HG02571 (cell line): ENCODE data around the gene PATL1.

ENCODE experiments used
- ATAC-seq: cut with Tn5 transposase; IDR thresholded peaks from one replicate; pipeline ENCODE4 v1.9.1; 2021; ENCODE audit warnings: mild to moderate bottlenecking, moderate library complexity; ENCODE audit not compliant: unreplicated experiment

The PATL1 gene

DNA sequence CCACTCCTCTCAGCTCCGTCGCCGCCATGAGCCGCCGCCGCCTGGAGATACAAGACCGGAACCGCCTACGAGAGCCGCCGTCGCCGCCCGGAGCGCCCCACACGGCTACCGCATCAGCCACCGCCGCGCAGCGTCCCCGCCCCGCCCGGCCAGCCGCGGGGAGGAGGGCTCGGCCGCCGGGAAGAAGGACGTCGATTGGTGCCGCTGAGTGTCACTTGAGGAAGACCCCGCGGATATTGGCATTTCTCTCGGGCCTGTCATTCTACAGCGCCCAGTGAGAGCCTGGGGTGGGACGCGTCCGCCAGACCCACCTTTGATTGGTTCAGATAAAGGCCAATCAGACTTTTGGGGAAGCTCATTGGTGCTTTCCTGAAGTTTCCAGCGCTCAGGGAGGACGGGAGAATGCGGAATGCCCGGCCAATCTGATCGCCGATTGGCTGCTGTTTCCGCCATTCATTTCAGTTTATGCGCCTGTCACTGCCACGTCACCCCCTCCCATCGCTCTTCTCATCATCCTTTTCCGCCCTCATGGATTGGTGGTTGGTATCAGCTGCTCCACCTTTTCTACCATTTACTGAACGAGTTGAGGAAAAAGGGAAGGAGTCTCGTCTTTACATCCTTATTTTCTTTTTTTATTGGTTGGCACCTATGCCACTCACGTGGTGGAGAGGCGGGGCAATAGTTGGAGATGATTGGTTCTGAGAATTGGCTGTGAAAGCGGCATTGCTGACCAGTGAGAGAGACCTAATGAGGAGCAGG is 53.0 kb downstream of the PATL1 start, which contains the start of gene OSBP:
TSS of gene OSBP (minus strand) at position 138 of the 759 bp plus-strand sequence. CDS start at position 28, 110 bp downstream.
- ATAC-seq, result peak; percentile 86

DNA sequence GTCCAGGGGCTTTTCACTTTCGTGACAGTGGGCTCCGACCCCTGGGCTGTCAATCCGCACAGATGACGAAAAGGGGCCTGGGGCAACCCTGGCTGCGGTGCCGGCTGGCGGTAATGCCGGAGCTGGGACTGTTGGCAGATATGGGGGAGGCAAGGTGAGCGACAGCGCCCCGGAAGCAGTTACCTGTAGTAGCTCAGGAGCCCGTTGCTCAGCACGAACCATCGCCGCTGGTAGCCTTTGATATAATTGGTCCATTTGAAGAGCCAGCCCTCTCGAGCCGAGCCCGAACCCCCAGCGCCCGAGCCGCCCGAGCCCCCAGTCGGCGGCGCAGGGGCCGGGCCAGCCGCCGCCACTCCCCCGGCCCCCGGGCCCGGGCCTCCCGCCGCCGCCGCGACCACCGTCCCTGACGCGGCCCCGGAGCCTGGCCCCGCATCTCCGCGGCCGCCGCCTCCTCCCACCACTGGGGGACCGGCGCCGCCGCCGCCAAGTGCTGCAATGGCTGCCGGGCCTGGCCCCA is 53.7 kb downstream of the PATL1 start:
- ATAC-seq, result peak; percentile 7

DNA sequence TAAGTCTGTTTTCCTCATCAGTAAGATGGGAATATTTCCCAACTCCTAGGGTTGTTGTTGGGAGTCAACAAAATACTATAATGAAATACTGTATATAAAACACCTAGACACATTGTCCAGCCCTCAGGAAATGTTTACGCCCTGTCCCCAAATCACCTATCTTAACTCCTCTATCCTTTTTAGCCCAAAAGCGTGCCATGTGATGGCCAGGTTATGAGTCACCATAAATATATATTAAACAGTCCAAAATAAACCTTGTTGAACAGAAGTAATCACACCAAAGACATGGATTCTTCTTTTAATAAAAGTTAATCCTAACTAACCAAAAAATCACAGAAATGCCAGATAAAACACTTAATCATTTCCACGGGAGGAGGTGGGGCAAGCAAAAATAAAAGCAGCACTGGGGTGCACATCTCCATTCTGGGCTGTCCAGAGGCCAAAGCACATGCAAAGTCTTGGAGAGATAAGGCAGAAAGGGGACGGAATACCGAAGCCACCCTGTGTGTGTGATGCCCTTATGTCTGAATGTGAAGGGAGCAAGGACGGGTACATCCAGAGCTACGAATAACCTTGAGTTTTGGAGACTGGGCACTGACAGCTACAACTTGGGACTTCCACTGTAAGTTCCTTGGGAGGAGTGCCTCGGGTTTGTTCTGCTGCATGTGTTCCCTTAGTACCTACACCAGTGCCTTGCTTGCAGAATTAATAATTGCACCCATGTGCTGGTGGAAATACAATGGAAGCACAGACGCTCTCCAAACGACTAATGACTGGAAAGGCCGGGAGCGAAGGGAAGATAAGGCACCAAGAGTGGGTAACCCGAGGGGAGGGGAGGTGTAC is 54.3 kb downstream of the PATL1 start:
- ATAC-seq, result no peak

DNA sequence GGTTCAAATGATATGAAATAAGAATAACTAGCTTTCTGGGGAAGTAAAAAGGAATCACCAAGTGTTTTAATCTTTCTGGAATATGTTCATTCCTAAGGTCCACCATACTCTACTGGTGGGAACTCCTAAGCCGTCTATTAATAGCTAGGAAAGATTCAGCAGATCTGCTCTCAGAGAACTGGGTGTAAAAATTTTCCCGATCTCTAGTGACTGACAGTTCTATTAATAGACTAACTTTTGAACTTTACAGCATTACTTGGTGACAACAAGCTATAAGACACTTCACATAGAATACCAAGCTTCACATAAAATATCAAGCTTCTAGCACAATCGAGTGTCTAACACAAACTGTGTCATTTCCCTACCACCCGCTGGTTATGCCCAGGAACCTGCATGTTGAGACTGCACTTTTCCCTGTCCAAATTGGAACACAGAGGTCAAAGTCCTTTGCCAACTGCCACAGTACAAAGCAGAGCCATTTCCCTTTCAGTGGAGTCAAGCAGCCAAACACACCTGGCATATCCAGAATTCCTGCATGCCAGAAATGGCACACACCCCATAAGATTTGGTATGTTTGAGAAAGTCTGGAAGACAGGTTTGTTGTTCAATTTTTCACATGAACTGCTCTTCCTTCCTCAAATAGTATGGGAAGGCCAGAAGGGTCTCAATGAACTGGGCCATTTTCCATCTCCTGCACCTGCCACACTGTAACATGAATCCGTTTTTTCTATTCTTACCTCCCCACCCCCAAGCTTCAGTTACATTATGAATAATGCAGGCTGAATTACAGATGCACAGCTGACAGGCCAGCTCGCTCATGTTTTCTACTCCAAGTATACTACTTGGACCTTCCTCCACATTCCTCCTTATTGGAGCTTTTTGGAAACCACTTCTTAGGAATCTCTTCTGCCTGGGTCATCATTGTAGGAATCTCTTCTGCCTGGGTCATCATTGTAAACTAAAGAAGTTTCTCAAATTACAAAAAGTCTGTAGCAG is 57.0 kb downstream of the PATL1 start:
- ATAC-seq, result no peak

GRCh38 chr11:59610289-59610688 is 58.5 kb downstream of the PATL1 start:
- ATAC-seq, result no peak

DNA sequence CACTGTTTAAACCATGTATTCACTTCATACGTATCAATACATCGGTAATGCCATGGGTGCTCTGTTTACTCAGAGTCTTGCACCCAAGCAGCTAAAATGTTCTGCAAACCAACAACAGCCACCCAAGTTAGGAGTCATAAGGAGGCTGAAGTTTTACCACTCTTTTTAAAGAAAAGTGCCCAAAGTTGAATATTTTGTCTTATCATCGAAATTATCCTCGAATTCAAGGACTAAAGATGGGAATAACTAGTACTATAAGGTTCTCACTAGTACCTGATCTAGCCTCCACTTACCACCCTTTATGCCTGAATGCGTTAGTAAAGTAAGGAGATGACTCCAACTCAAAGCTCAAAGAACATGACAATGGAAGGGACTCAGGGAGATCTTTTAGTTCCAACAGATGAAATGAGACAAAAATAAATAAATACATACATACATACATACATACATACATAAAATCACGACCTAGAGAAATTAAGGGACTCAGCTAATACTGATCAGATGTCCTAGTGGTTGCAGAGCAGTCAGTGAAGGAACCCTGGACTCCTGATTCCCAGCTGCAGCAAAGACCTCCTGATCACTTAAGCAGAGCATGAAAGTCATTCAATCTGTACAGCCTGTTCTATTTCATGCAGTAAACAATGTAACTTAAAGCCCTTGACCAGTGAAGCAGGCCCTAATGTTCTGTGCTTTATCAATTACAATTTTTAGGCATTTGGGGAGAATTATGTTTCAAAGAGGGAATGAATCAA is 61.0 kb downstream of the PATL1 start:
- no peak for ATAC-seq

- no peak for ATAC-seq
Observed at GRCh38 chr11:59602432-59602831, 66.4 kb downstream of the PATL1 start.

DNA sequence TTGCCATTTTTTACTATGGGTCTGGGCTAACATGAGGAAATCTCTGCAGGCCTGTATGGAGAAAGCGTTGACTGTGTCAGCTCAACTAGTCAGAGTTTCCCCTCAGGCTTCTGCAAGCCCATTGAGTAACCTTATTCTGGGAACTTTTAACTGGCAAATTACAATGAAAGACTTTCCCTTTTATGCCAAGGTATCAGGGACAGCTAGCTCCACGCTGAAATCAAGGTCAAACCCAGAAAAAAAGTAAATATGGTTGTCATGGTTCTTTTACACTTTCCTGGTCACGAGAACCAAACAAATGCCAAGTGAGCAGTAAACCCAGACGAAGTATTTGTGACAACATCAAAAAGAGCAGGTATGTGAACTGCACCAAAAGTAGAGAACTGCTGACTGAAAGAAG is 67.0 kb downstream of the PATL1 start:
- ATAC-seq, result no peak

DNA sequence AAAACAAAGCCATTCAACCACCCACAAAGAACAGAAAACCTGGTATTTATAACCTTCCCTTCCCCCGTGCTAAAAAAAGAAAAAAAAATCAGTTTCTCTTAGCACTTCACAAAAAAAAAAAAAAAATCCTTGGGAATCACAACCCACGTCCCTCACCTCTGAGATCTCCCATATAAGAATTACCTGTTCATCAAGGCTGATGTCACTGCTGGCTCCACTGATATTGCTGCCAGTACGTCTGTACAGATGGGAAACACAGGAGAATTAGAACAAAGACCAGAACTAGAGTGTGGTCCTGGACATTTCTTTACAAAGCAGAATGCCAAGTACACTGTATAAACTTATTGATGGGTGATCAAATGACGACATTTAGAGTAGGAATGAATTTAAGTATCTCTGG is 68.2 kb downstream of the PATL1 start:
- ATAC-seq, result no peak

DNA sequence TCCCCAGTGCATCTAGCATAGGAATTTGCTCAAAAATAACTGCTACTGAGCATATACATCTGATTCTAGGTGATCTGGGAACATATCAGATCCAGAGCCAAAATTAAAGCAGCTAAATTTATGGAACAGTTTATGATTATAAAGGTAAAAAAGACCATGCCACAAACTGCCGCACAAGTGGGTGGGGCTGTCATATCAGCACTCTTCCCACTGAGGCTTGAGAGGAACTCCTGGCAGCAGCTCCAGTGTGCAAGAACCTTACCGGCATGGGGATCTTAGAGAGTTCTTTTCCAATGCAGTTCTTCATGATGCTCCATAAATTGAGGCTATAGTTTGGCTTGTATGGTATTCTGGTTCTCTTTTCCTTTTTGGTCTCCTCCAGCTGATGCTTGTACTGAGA is 68.6 kb downstream of the PATL1 start:
- no peak for ATAC-seq

DNA sequence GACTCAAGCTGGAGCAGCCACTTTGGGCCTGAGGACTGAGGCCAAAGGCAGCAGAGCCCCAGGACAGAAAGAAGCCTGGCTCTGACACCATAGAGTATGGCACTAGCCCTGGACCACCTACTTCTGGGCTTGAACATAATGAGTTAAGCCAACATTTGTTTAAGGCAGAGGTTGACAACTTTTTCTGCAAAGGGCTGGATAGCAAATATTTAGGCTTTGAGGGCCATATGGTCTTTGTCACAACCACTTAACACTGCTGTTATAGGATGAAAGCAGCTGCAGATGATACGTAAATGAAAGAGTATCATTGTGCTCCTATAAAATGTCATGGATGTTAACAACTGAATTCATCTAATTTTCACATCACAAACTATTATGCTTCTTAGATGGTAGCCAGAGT is 69.9 kb downstream of the PATL1 start:
- no peak for ATAC-seq
